Measurements from ENCODE around the gene NT5DC2.

The NT5DC2 gene

DNA sequence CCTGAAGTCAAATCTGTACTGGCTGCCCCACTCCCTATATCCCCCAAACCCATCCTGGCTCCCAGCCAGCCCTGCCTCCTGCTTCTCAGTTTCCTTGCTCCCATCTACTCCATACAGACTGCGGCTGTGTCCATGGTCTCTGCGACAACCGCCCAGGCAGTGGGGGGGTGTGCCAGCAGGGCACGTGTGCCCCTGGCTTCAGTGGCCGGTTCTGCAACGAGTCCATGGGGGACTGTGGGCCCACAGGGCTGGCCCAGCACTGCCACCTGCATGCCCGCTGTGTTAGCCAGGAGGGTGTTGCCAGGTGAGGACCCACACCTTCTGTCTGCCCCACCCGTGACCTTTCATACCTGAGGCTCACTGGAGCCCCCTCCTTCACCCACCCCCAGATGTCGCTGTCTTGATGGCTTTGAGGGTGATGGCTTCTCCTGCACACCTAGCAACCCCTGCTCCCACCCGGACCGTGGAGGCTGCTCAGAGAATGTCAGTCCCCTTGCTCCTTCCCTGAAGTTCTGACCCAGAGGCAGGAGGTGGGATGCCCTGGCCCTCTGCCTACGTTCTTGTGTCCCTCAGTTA, 23.8 kb downstream of the NT5DC2 start:
- no peak for DNase-seq

GRCh38 chr3:52507359-52507758, 26.3 kb downstream of the NT5DC2 start:
- DNase-seq = no peak

DNA sequence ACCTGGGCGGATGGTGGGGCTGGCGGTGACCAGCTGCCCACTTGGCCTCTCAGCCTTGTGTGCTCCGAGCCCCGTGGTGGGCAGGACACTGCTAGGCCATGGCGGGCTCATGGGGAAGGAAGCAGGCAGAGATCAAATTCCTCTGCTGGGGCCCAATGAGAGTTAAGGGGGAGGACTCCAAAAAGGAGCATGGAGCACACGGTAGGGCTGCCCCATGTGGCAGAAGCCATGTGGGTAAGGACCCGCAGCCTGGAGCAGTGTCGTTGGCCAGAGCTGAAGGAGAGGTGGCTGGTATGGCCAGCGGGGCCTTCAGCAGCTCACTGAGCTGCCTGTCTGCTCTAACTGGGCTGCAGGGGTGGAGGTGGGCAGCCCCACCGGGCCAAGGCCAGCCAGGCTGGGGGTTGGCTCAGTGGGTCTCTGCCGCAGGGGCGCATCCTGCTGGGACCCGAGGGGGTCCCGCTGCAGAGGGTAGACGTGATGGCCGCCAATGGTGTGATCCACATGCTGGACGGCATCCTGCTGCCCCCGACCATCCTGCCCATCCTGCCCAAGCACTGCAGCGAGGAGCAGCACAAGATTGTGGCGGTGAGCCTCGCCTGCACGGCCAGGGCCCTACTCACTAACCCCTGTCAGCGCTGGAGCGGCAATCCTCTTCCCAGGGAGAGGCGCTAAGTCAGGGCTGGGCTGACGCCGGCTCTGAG, 27.2 kb downstream of the NT5DC2 start:
- DNase-seq = no peak

DNA sequence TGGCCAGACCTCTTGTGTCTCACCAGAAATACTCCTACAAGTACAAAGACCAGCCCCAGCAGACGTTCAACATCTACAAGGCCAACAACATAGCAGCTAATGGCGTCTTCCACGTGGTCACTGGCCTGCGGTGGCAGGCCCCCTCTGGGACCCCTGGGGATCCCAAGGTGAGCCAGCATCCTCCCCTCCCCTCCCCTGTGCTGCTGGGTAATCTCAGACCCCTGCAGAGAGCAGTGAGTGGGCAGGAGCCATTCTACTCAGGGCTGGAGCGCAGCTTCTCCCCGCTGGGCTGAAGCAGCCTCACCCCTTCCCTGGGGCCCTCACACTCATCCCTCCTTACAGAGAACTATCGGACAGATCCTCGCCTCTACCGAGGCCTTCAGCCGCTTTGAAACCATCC, 28.7 kb downstream of the NT5DC2 start:
- no peak for DNase-seq

DNA sequence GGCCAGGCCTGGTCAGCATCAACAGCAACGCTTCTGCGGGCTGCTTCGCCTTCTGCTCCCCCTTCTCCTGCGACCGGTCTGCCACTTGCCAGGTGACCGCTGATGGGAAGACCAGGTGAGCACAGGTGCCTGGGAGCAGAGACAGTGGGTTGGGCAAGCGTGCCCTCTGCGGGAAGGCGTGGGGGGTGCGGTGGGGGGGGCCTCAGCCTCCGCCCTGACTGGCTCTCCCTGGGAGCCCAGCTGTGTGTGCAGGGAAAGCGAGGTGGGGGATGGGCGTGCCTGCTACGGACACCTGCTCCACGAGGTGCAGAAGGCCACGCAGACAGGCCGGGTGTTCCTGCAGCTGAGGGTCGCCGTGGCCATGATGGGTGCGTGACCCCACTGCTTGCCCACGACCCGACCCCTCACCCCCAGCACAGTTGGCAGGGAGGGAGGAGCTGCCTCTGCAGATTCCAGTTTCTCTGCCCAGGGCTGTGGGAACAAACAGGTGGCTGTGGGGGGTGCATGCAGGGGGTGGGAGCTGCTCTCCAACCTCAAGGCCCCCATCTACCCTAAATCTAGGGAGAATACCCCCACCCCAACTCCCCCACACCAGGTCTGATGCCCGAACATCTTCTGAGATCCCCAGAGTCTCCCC, 29.8 kb downstream of the NT5DC2 start:
- DNase-seq = peak in 1 of 2 experiments; percentile 55

DNA sequence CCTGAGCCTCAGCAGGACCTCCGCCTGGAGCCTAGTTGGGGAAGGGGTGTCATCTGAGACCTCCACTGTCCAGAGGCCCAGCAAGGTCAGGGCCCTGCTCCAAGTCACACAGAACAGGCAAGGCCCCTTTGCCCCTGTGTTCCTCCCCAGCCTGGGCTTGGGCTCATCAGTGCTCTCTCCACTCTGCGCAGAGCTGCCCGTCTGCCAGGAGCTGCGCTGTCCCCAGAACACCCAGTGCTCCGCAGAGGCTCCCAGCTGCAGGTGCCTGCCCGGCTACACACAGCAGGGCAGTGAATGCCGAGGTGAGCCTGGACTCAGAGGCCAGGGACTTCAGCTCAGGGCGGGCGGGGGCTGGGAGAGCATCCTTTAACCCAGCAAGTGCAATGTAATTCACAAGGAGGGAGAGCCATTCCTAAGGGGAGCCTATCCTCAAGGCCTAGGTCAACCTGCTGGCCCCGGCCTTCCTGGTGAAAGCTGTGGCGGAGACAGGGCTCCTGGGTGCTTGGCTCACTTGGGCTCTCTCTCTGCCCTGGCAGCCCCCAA, 30.8 kb downstream of the NT5DC2 start:
- DNase-seq = peak in 1 of 2 experiments; percentile 36

GRCh38 chr3:52502001-52502400, 31.7 kb downstream of the NT5DC2 start:
- no peak for DNase-seq

DNA sequence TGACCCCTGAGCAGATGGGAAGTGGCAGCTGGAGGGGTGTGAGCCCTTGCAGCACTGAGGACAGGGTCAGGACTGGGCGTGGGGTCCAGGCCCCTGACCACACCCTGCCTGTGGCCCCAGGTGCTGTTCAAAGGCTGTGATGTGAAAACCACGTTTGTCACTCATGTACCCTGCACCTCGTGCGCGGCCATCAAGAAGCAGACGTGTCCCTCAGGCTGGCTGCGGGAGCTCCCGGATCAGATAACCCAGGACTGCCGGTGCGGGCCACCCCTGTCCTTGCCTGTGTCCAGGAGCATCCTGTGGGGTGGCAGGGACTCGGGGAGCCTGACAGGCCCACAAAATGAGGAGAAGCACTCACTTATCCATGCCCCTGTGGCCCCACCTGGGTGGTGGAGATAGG, 32.6 kb downstream of the NT5DC2 start:
- no peak for DNase-seq

- no peak for DNase-seq
Measured at GRCh38 chr3:52498137-52499054, 35.3 kb downstream of the NT5DC2 start.

- DNase-seq = no peak
Measured at GRCh38 chr3:52495777-52496602, 37.7 kb downstream of the NT5DC2 start.

- no peak for DNase-seq
Measured at GRCh38 chr3:52494886-52495495, 38.7 kb downstream of the NT5DC2 start, which contains the start of gene STAB1. TSS of gene STAB1 (plus strand) at chr3:52495338. CDS start at chr3:52495414, 76 bp downstream.

- DNase-seq = peak in 1 of 2 experiments; percentile 29
Measured at GRCh38 chr3:52494445-52494844, 39.2 kb downstream of the NT5DC2 start.

- DNase-seq = no peak
Measured at GRCh38 chr3:52493232-52494017, 40.2 kb downstream of the NT5DC2 start.

DNA sequence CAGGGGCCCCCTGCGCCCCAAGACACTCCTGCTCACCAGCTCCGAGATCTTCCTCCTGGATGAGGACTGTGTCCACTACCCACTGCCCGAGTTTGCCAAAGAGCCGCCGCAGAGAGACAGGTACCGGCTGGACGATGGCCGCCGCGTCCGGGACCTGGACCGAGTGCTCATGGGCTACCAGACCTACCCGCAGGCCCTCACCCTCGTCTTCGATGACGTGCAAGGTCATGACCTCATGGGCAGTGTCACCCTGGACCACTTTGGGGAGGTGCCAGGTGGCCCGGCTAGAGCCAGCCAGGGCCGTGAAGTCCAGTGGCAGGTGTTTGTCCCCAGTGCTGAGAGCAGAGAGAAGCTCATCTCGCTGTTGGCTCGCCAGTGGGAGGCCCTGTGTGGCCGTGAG, 41.6 kb downstream of the NT5DC2 start:
- DNase-seq = no peak

GRCh38 chr3:52490939-52491526, 42.6 kb downstream of the NT5DC2 start:
- no peak for DNase-seq

DNA sequence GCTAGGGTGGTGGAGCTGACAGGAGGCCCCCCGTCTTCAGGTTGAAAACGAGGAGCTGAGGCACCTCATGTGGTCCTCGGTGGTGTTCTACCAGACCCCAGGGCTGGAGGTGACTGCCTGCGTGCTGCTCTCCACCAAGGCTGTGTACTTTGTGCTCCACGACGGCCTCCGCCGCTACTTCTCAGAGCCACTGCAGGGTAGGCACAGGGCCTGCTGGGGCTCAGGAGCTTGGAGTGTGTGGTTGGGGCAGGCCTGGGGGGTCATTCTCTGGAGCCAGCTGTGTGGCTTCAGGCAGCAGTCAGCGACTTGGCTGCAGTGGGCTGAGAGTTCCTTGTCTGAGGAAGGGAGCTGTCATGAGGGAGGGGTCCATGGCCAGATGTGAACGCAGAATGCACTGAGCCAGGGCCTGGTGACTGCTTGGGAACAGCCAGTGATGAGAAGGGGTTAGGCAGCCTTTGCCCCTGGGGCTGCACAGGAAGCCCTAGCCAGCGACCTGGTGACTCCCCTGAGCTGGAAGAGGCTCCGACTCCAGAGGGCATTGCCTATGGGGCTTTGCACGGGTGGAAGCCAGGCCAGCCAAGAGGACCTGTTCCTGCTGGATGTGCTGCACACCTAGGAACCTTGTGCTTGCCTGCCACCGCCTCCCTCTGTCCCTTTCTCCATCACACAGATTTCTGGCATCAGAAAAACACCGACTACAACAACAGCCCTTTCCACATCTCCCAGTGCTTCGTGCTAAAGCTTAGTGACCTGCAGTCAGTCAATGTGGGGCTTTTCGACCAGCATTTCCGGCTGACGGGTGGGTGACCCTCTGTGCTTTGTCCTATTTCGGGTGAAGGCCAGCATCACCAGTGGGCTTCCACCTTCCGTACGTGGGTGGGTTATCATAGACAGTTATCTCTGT, 43.4 kb downstream of the NT5DC2 start:
- no peak for DNase-seq

DNA sequence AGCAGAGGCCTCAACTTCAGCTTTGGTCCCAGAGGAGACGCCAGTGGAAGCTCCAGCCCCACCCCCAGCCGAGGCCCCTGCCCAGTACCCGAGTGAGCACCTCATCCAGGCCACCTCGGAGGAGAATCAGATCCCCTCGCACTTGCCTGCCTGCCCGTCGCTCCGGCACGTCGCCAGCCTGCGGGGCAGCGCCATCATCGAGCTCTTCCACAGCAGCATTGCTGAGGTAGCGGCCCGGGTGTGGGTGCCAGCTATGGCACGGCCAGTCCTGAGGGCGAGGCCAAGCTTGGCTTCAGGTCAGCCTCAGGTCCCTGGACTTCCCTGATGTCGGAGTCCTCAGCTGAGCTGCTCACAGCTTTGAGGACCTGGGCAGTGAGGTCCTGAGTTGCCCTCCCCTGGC, 44.2 kb downstream of the NT5DC2 start:
- no peak for DNase-seq

DNA sequence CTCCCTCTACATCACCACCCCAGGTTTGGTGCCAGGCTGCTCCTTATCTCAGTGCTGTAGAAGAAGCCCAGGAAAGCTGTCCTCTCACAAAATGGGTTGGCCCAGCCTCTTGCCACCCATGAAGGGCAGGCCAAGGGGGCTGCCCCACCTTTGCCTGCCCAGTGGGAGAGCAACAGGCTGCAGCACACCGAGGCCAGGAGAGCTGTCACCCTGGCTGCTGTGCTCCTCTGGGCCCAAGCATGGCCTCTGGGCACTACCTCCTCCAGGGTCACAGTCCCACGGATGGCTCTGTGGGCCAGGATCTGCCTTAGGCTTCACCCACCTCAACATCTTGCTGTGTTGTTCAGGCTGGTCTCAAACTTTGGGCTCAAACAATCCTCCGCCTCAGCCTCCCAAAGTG, 44.9 kb downstream of the NT5DC2 start:
- no peak for DNase-seq

Measured in NCI-H526 (cell line).